ENCODE data around the gene RHEB. TPM values are rescaled to one million over a fixed set of nuclear protein-coding genes. Genes with fewer than 3 reads are reported as not detected.

Gene RHEB
- total RNA-seq, 1 donor from 2014 or later, result 114 TPM

DNA sequence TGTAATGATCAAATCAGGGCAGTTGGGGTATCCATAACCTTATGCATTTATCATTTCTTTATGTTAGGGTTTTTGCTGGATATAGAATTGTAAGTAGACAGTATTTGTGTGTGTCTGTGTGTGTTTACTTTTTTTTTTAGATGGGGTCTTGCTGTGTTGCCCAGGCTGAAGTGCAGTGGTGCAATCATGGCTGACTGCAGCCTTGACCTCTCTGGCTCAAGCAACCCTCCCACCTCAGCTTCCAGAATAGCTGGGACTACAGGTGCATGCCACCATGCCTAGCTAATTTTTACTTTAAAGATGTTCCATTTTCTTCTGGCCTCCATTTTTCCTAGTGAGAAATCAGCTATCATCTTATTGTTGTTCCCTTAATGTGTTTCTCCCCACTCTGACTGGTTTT lies 10.1 kb upstream of the RHEB start:
- no peak for DNase-seq (ENCODE audit: low read depth)

DNA sequence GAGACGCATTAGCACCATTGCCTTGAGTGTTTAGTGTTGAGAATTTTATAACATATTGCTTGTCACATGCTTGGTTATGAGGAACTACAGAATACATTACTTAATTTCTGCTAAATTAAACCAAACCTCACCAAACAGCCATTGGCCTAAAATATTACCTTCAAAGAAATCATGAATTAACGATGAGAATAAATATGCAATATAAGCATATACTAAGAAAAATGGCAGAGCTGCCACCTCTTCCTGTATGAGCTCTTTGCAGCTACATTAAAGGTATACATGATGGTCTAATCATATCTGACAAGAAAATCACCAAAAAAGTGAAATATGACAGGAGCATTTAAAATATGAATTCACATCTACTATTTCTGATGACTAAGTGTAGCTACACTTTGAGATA lies 5.2 kb upstream of the RHEB start:
- DNase-seq (ENCODE audit: low read depth), result no peak

- no peak for DNase-seq (ENCODE audit: low read depth)
Observed at GRCh38 chr7:151524331-151524730, 4.6 kb upstream of the RHEB start.

GRCh38 chr7:151520419-151521261 lies 945 bp upstream of the RHEB start:
- DNase-seq (ENCODE audit: low read depth), result peak; percentile 32

GRCh38 chr7:151518947-151519764 lies 539 bp downstream of the RHEB start:
- peak; percentile 55 for DNase-seq (ENCODE audit: low read depth)

GRCh38 chr7:151518105-151518946 lies 1.4 kb downstream of the RHEB start:
- DNase-seq (ENCODE audit: low read depth), result peak; percentile 55

DNA sequence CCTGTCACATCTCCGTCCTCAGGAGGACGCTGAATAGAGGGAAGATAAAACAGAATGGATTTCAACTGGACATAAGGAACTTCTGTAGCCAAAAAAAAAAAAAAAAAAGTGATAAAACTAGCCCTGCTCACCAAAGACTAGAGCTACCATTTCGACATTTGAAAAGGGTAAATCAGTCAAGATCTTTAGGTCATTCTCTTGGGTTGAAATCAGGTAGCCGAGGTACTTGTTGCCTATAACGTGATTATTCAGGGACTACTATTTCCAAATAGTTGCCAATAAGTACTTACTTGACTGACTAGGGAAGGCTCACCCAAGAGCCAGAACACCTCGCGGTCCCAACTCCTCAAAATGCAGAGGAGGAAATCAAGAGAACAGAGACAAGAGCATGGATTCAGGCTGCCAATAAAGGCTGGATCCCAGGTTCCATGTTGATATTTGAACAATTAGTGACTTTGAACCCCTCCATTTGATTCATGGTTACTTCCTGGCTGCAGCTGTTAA lies 2.0 kb downstream of the RHEB start:
- no peak for DNase-seq (ENCODE audit: low read depth)

DNA sequence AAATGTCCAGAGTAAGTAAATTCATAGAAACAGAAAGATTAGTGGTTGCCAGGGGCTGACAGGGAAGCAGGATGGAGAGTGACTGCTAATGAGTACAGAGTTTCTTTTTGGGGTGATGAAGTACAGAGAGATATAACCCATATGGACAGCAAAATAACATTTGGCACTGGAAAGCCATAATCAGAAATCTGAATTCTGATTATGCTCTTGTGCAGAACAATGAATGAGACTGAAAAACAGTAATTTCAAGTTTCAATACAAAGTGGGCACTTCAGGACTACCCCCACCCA lies 4.5 kb downstream of the RHEB start:
- no peak for DNase-seq (ENCODE audit: low read depth)

GRCh38 chr7:151514461-151515275 lies 5.0 kb downstream of the RHEB start:
- DNase-seq (ENCODE audit: low read depth), result peak; percentile 23

DNA sequence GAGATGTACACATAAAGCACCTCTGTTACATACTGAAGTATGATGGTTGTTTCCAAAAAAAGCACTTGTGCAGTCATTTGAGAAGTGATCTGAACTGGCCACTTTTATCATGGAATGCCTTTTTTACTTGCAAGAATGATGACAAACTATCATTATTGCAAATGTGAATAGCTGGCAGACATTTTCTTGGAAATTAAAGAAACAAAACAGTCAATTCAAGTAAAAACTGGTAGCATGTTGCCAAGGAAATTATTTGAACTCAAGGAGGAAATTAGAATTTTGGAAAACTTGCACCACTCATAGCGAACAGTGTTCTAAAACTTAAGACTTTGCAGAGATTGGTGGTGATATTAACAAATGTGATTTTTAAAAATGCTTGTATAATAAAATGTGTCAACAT lies 6.6 kb downstream of the RHEB start:
- DNase-seq (ENCODE audit: low read depth), result no peak

- no peak for DNase-seq (ENCODE audit: low read depth)
Observed at GRCh38 chr7:151512353-151512752, 7.3 kb downstream of the RHEB start.

GRCh38 chr7:151511946-151512345 lies 7.7 kb downstream of the RHEB start:
- no peak for DNase-seq (ENCODE audit: low read depth)

DNA sequence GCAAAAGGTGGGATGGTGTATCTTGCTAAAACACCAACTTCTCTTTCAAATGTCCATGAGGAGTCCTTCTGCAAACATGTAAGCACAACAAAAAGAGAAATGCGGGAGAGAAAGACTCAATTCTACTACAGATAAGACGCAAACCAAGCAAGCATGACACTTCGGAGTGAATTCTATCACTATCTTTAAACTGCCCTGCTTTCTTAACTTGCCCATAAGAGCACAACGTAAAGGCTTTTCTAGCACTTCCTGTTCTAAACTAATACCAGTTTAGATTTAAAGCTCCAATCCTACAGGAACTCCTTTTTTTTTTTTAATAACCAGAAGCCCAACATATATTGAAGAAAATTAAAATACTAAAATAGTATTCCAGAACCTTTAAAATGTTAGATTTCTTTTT lies 8.4 kb downstream of the RHEB start:
- DNase-seq (ENCODE audit: low read depth), result no peak

DNA sequence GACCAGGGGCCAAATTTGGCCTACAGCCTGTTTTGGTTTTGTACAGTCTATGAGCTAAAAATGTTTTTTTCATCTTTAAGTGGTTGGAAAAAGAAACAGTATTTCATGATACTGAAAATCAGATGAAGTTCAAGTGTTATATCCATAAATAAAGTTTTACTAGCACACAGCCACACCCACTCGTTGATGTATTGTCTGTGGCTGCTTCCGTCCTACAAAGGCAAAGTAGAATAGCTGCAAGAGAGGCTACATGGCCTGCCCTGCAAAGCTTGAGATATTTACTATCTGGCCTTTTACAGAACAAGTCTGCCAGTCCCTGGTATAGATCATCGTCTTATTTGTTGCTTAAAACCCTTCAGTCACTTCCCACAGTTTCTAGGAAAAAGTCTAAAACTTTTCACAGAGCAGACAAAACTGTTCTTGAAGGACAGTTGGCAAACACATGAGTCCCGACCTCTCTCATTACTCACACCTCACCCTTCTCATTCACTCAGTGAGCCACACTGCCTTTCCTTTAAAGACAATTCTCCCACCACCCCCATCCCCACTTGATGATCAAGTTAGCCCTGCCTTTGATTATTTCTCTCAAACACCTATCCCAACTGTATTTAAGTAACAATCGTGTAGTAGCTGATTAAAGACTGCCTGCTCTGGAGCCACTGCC lies 9.9 kb downstream of the RHEB start:
- no peak for DNase-seq (ENCODE audit: low read depth)

- DNase-seq (ENCODE audit: low read depth), result peak; percentile 89
Observed at GRCh38 chr7:151508991-151509390, 10.7 kb downstream of the RHEB start.

- no peak for DNase-seq (ENCODE audit: low read depth)
Observed at GRCh38 chr7:151507806-151508205, 11.9 kb downstream of the RHEB start.

GRCh38 chr7:151506901-151507382 lies 12.8 kb downstream of the RHEB start:
- peak; percentile 35 for DNase-seq (ENCODE audit: low read depth)

- no peak for DNase-seq (ENCODE audit: low read depth)
Observed at GRCh38 chr7:151505836-151506468, 13.7 kb downstream of the RHEB start.

DNA sequence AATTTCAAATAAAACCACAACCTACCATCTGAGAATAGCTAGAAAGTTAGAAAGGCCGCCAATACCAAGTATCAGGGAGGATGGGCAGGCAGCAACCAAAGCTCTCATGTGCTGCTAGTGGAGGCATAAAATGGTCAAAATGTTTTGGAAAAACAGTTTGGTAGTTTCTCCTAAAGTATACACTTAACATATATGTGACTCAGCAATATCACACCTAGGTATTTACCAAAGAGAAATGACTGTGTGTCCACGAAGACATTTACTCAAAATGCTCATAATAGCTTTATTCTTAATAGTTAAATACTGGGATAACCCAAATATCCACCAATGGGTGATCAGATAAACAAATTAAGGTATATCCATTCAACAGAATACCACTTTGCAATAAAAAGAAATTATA lies 14.3 kb downstream of the RHEB start:
- no peak for DNase-seq (ENCODE audit: low read depth)
